K562 treated with DMSO at 1 percent for 48 hours (cell line): ENCODE measurements around the gene FOXF1. TPM values are rescaled to one million over a fixed set of nuclear protein-coding genes. Genes with fewer than 3 reads are reported as not detected.

Source experiments
- total RNA-seq: library from RNA; unstranded; fragments of 300-600 nt; gene quantifications from 2 replicates; pipeline ENCODE4 v1.2.3, GENCODE V29; 2022; ENCODE audit warnings: low replicate concordance; ENCODE audit errors: extremely low read depth

Gene FOXF1
- not detected in 2 replicates for total RNA-seq

DNA sequence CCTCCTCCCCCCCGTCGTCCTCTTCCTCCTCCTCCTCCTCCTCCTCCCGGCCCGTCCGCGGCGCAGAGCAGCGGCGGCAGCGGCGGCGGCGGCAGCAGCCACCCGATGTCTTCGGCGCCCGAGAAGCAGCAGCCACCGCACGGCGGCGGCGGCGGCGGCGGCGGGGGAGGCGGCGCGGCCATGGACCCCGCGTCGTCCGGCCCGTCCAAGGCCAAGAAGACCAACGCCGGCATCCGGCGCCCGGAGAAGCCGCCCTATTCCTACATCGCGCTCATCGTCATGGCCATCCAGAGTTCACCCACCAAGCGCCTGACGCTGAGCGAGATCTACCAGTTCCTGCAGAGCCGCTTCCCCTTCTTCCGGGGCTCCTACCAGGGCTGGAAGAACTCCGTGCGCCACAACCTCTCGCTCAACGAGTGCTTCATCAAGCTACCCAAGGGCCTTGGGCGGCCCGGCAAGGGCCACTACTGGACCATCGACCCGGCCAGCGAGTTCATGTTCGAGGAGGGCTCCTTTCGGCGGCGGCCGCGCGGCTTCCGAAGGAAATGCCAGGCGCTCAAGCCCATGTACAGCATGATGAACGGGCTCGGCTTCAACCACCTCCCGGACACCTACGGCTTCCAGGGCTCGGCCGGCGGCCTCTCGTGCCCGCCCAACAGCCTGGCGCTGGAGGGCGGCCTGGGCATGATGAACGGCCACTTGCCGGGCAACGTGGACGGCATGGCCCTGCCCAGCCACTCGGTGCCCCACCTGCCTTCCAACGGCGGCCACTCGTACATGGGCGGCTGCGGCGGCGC, at the start of gene FOXF1:
Gene FOXF1 (plus strand): TSS at position 63 of the 797 bp plus-strand sequence. CDS start 43 bp downstream, at position 106.

DNA sequence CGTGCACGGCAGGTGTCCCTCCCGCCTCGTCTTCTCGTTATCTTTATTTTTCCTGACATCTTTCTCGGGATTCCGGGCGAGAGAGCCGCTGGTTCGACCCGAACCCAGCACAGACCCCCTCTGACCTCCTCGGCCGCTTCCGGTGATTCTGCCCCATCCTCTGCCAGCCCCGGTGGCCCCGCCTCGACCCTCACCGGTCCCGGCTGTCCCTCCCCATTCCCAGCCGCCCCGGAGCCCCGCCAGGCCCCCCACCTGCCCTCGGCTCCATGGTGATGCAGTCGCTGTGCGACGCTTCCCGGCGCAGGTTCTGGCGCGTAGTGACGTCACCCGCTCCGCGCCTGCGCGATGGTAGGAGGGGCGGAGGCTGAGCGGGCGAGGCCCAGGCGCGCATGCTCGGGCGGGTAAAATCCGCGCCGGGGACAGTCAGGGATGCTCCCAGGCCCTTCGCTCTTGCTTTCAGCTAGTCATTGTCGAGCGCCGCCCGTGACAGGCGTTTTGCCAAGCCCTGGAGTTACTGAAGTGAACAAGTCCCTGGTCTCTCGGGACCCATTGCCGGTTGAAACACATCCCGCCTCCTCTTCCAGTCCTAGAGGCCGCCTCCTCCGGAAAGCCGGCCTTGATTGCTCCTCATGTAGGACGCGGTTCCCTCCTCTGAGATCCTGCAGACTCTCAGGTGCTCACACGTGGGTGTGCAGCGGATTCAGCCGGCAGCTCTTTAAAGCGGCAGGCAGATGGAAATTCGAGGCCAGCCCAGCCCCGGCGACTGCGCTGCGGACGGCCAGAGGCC, 44.8 kb downstream of the FOXF1 start, which contains the start of gene MTHFSD:
Gene MTHFSD (minus strand): TSS at position 319 of the 787 bp plus-strand sequence. CDS start 51 bp downstream, at position 268.

Other genes with a start within 250 kb of the FOXF1 start
- gene MTHFSD, start 44.7 kb downstream of the FOXF1 start, total RNA-seq: not detected in 2 replicates
- not detected in 2 replicates for gene FOXC2, start 56.3 kb downstream of the FOXF1 start, total RNA-seq
- not detected in 2 replicates for gene FOXL1, start 68.0 kb downstream of the FOXF1 start, total RNA-seq